Stimulated activated CD4-positive, alpha-beta T cell treated with anti-CD3 and anti-CD28 coated beads, Interleukin-2, amount 100 ng/mL, for 4 hours (primary cell): ENCODE measurements around the gene PCDHGB6.
"Not testable (repeated sequence)": the region's sequence is repeated elsewhere in the genome, so short reads cannot be mapped to it uniquely, and the experiment has no call there.

ENCODE experiments used
- DNase-seq: peaks from one replicate; pipeline ENCODE4 v3.0.0-alpha.2; 2020; ENCODE audit warnings: low read depth

Gene PCDHGB6

DNA sequence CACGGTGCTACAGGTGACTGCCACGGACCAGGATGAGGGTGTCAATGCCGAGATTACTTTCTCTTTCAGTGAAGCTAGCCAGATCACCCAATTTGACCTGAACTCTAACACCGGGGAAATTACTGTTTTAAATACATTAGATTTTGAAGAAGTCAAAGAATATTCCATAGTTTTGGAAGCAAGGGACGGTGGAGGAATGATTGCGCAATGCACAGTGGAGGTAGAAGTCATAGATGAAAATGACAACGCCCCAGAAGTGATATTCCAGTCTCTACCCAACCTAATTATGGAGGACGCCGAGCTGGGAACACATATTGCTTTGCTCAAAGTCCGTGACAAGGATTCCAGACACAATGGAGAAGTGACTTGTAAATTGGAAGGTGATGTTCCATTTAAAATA, 19.2 kb upstream of the PCDHGB6 start:
- DNase-seq = no peak

DNA sequence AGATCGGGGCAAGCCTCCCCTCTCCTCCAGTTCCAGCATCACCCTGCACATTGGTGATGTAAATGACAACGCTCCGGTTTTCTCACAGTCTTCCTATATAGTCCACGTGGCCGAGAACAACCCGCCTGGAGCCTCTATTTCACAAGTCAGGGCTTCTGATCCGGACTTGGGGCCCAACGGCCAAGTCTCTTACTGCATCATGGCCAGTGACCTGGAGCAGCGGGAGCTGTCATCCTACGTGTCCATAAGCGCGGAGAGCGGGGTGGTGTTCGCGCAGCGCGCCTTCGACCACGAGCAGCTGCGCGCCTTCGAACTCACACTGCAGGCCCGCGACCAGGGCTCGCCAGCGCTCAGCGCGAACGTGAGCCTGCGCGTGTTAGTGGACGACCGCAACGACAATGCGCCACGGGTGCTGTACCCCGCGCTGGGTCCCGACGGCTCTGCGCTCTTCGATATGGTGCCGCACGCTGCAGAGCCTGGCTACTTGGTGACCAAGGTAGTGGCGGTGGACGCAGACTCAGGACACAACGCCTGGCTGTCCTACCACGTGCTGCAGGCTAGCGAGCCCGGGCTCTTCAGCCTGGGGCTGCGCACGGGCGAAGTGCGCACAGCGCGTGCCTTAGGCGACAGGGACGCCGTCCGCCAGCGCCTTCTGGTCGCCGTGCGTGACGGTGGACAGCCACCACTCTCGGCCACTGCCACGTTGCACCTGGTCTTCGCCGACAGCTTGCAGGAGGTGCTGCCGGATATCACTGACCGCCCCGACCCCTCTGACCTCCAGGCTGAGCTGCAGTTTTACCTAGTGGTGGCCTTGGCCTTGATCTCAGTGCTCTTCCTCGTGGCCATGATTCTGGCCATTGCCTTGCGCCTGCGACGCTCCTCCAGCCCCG, 18.4 kb upstream of the PCDHGB6 start:
- DNase-seq = no peak

- no peak for DNase-seq
Measured at GRCh38 chr5:141392429-141393198, 15.2 kb upstream of the PCDHGB6 start, which contains the start of gene PCDHGA8. TSS of gene PCDHGA8 (plus strand) at chr5:141392633. CDS start at chr5:141392814, 181 bp downstream.

- no peak for DNase-seq
Measured at GRCh38 chr5:141393267-141393666, 14.6 kb upstream of the PCDHGB6 start.

DNA sequence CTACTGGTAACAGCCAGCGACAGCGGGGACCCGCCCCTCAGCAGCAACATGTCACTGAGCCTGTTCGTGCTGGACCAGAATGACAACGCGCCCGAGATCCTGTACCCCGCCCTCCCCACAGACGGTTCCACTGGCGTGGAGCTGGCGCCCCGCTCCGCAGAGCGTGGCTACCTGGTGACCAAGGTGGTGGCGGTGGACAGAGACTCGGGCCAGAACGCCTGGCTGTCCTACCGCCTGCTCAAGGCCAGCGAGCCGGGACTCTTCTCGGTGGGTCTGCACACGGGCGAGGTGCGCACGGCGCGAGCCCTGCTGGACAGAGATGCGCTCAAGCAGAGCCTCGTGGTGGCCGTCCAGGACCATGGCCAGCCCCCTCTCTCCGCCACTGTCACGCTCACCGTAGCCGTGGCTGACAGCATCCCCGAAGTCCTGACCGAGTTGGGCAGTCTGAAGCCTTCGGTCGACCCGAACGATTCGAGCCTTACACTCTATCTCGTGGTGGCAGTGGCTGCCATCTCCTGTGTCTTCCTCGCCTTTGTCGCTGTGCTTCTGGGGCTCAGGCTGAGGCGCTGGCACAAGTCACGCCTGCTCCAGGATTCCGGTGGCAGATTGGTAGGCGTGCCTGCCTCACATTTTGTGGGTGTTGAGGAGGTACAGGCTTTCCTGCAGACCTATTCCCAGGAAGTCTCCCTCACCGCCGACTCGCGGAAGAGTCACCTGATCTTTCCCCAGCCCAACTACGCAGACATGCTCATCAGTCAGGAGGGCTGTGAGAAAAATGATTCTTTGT, 13.2 kb upstream of the PCDHGB6 start:
- DNase-seq = not testable (repeated sequence)

- not testable (repeated sequence) for DNase-seq
Measured at GRCh38 chr5:141397756-141398551, 9.9 kb upstream of the PCDHGB6 start, which contains the start of gene PCDHGB5. TSS of gene PCDHGB5 (plus strand) at chr5:141397947. CDS start at chr5:141398128, 181 bp downstream.

- no peak for DNase-seq
Measured at GRCh38 chr5:141398608-141399007, 9.2 kb upstream of the PCDHGB6 start.

- DNase-seq = no peak
Measured at GRCh38 chr5:141399555-141400258, 8.1 kb upstream of the PCDHGB6 start.

GRCh38 chr5:141402553-141403243, 5.1 kb upstream of the PCDHGB6 start, which contains the start of gene PCDHGA9:
TSS of gene PCDHGA9 (plus strand) at chr5:141402778. CDS start at chr5:141402953, 175 bp downstream.
- no peak for DNase-seq

GRCh38 chr5:141403387-141403786, 4.4 kb upstream of the PCDHGB6 start:
- DNase-seq = no peak

GRCh38 chr5:141409598-141410306, 1.9 kb downstream of the PCDHGB6 start:
- no peak for DNase-seq

DNA sequence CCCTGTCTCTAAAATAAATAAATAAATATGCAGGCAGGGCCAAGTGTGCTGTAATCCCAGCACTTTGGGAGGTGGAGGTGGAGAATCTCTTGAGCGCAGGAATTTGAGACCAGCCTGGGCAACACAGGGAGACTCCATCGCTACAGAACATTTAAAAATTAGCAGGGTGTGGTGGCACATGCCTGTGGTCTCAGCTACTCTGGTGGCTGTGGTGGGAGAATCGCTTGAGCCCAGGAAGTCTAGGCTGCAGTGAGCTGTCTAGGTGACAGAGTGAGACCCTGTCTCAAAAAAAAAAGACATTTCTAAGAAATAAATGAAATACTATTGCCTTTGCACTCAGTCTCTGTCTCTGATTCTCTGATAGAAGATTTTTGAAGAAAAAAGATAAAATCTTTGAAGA, 3.8 kb downstream of the PCDHGB6 start:
- DNase-seq = no peak

DNA sequence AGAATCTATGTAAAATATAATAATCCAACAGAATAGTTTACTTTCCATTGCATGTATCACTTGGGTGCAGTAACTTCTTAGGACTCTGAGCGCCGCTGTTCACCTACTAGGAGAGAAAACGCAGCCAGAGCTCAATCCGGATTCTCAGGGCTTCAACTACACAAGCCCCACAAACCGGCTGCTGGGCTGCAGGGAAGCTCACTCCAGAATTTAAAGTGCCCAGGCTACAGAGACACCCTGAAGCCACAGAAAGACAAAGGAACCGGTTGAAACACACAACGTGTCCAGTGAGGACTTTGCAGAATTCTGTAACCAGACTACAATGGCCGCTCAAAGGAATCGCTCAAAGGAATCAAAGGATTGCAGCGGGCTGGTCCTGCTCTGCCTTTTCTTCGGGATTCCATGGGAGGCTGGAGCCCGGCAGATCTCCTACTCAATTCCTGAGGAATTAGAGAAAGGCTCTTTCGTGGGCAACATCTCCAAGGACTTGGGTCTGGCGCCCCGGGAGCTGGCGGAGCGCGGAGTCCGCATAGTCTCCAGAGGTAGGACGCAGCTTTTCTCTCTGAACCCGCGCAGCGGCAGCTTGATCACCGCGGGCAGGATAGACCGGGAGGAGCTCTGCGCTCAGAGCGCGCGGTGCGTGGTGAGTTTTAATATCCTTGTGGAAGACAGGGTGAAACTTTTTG, 5.2 kb downstream of the PCDHGB6 start, which contains the start of gene PCDHGA10:
Gene PCDHGA10, plus strand, starts transcription at position 134 of the 686 bp plus-strand sequence. Its CDS starts 189 bp downstream, at position 323.
- no peak for DNase-seq

DNA sequence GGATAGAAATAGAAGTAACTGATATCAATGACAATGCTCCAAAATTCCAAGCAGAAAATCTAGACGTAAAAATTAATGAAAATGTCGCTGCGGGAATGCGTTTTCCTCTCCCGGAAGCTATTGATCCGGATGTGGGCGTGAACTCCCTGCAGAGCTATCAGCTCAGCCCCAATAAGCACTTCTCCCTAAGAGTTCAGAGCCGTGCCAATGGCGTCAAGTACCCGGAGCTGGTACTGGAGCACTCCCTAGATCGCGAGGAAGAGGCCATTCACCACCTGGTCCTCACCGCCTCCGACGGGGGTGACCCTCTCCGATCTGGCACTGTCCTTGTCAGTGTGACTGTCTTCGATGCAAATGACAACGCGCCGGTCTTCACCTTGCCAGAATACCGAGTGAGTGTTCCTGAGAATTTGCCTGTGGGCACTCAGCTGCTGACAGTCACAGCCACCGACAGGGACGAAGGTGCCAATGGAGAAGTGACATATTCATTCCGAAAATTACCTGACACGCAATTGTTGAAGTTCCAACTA, 5.8 kb downstream of the PCDHGB6 start:
- DNase-seq = no peak

GRCh38 chr5:141414548-141415274, 6.9 kb downstream of the PCDHGB6 start:
- not testable (repeated sequence) for DNase-seq

GRCh38 chr5:141415275-141415618, 7.4 kb downstream of the PCDHGB6 start:
- not testable (repeated sequence) for DNase-seq

GRCh38 chr5:141417494-141418172, 9.8 kb downstream of the PCDHGB6 start, which contains the start of gene PCDHGB7:
TSS of gene PCDHGB7 (plus strand) at chr5:141417677. CDS start at chr5:141417860, 183 bp downstream.
- not testable (repeated sequence) for DNase-seq
